Brain pericyte (primary cell): ENCODE data around the gene TIMM50.

Experiments used
- DNase-seq: peaks from one replicate; pipeline ENCODE4 v3.0.0-alpha.2; 2012; ENCODE audit warnings: low read depth, low spot score

The TIMM50 gene

DNA sequence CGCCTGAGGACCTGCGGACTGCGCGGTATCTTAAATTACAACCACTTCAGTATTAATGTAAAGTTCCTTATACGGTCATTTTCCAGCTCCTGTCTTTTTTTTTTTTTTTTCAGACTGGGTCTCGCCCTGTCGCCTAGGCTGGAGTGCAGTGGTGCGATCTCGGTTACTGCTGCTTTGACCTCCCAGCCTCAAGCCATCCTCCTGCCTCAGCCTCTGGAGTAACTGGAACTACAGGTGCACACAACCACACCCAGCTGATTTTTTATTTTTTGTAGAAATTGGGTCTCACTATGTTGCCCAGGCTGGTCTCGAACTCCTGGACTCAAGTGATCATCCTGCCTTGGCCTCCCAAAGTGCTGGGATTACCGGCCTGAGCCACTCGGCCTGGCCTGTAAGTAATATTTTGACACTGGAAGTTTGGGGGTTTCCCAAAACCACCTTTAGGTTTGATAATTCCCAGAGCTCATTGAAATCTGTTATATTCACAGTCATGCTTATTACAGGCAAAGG is 52.4 kb downstream of the TIMM50 start:
- DNase-seq: no peak

GRCh38 chr19:39533791-39534190 is 53.2 kb downstream of the TIMM50 start:
- DNase-seq: no peak

DNA sequence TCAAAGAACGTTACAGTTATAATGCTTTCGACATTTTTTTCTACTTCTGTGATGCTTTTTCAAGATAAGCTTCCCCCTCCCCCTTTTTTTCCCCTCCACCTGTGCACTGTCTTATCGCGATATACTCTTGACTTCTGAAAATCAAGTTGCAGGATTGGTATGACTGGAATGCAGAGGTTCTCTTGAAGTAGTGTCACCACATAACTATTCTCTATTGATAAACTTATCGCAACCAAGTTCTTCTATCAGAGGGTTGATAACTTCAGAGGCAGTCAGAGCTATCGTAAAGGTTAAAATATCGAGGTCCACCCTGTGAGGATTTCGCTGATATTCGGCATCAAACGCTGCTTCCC is 58.5 kb downstream of the TIMM50 start:
- DNase-seq: no peak

DNA sequence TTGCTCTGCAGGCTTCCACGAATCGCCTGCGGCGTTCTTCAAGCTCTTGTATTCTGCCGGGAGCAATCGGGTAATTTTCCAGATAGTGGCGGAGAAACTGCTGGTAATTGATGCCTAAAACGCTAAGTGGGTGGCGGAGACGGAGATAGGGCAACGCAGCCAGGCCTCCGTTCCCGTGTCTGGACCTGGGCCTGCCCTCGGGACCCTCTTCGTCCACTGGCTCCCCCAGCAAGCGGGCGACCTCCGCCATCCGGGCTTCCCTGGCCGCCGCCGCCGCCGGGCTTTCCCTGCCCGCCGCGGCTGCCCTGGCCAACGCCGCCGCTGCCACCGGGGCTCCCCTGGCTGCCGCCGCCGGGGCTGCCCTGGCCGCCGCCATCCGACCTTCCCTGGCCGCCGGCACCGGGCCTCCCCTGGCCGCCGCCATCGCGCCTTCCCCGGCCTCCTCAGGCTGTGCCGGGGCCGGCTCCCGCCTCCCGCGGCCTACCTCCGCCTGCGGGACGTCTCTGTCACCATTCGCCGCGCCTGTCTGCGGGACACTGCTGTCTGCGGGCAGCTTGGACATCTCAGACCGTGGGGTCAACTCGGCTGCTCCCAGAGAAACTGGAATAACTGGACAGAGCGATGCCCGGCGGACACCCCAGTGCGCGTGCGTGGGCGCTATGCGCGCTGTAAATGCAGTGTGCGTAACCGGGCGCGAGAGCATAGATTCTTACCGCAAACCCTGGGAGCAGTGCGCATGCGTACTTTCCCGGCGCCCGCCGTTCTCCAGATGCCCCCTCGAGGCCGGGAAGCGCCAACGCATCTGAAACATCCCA is 59.1 kb downstream of the TIMM50 start, which contains the start of gene EID2:
EID2 (minus strand) TSS at position 644 of the 815 bp plus-strand sequence; CDS start at position 562, 82 bp downstream.
- peak; percentile 77 for DNase-seq

DNA sequence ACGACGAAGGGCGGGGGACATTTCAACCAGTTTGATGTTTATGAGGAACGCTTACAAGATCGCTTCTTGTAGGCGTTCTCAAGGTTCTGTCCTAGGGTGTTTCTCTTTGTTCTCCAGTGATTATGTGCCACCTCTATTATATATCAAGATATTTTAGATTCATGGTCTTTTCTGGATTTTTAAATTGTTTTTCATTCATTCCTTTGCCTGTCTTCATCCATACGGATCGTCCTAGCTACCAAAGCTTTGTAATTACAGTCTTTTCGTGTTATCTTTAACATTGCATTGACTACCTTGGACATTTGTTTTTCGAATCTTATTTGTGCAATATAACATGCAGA is 59.7 kb downstream of the TIMM50 start:
- no peak for DNase-seq
